Stimulated activated CD8-positive, alpha-beta memory T cell treated with anti-CD3 and anti-CD28 coated beads, Interleukin-7, amount 100 ng/mL, for 1 hour (primary cell): ENCODE data around the gene CLIC5.

ENCODE experiments used
- DNase-seq, 2 donors: peaks; one replicate each; pipeline ENCODE4 v3.0.0-alpha.2; 2020; ENCODE audit warnings: low read depth in 2 of 2

CLIC5 gene

GRCh38 chr6:46035242-46035641, 19.6 kb upstream of the CLIC5 start:
- no peak for DNase-seq

DNA sequence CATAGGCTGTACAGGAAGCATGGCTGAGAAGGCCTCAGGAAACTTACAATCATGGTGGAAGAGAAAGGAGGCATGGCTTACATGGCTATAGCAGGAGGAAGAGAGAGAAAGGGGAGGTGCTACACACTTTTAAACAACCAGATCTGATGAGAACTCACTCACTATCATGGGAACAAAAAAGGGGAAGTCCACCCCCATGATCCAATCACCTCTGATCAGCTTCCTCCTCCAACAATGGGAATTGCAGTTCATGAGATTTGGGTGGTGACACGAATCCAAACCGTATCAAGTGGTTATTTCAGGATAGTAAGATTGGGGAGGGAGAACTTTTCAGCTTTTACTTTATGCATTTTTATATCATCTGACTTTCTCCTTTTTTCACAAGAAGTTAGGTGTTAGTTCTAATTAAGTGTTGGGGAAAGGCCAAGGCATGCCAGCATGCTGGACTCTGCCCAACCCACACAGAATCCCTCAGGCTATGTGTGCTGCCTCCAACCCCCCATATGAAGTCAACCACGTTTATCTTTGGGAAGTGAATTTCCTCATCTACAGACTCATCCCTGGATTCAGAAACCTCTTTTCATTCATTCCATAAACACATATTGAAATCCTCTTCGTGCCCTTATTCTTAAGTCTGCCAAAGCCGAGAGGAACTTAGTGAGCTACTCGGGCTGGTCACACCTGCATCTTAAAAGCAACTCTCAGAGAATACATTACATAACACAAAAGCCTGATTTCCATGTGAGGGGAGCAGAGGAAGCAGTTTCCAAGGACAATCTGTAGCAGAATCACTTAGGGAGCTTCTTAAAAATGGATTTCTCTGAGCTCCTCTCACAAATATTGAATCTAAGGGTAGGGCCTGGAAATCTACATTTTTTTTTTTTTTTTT, 16.7 kb upstream of the CLIC5 start:
- DNase-seq: no peak

DNA sequence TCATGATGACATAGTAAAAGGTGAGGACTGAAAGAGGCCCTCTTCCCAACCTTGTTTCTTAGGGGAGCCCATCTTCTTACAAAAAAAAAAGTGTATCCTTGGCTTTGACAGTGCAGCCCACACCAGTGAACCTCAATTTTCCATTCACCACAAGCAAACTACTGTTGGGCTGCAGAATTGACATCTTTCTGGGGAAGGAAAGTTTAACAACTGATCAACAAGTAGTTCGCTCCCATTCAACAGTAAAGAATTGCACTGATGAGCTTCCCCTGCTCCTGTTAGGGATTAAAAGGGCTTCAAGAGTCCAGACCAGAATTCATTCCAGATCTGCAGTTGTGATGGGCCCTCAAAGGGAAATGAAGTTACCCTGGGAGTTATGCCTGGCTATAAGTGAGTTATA, 13.9 kb upstream of the CLIC5 start:
- DNase-seq: no peak

DNA sequence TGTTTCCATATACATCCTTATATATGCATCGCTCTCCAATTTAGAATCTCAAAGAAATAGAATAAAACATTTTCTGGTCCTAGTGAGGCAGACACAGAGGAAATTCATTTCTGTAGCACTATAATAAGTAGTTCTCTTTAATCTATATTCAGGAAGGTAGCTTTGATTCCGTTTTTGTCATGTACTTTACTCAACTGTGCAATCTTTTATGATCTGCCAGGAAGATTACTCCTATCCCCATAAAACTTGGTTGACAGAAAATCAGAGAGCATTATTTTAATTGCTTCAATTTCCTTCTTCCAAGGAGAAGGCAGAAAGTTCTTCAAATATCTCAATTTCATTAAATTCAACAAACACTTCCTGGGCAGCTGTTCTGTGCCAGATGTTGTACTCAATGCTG, 10.6 kb upstream of the CLIC5 start:
- no peak for DNase-seq

DNA sequence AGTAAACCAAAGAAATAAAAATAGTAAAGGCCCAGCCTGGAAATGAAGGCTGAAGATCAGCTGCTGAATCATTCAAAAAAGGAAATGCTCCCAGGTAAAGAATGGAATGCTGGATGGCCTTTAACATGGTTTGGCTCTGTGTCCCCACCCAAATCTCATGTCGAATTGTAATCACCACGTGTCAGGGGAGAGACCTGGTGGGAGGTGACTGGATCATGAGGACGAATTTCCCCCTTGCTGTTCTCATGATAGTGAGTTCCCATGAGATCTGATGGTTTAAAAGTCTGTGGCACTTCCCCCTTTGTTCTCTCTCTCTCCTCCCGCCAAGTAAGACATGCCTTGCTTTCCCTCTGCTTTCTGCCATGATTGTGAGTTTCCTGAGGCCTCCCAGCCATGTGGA, 9.9 kb upstream of the CLIC5 start:
- no peak for DNase-seq

GRCh38 chr6:46024124-46024769, 8.6 kb upstream of the CLIC5 start:
- no peak for DNase-seq

- no peak for DNase-seq
These were observed 7.7 kb upstream of the CLIC5 start for GRCh38 chr6:46023216-46023915.

- no peak for DNase-seq
These were observed 6.7 kb upstream of the CLIC5 start for GRCh38 chr6:46022106-46022948.

- DNase-seq: no peak
These were observed 2.1 kb upstream of the CLIC5 start for GRCh38 chr6:46017726-46018125.

DNA sequence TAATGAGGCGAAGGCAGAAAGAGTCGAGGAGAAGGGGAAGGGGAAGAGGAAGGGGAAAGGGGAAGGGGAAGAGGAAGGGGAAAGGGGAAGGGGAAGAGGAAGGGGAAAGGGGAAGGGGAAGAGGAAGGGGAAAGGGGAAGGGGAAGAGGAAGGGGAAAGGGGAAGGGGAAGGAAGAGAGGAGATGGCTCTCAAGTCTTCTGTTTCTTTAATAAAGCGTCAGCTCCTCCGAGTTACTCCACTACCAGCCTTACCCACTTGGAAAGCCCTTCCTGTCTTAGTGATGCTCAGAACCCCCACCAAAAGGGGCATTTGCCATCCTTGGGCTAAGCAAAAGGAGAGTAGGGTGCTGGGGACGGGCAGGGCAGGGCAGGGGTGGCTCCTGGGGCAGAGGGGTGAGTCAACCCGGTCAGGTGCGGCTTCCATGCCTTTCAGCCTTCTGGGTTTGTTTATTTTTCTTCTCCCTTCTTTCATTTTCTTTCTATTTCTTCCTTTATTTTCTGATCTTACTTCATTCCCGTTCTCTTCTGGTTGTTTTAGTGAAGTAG, 476 bp upstream of the CLIC5 start:
- DNase-seq: no peak

- DNase-seq: no peak
These were observed 1.0 kb downstream of the CLIC5 start for GRCh38 chr6:46014511-46015118.

- DNase-seq: no peak
These were observed 1.6 kb downstream of the CLIC5 start for GRCh38 chr6:46014046-46014445.

DNA sequence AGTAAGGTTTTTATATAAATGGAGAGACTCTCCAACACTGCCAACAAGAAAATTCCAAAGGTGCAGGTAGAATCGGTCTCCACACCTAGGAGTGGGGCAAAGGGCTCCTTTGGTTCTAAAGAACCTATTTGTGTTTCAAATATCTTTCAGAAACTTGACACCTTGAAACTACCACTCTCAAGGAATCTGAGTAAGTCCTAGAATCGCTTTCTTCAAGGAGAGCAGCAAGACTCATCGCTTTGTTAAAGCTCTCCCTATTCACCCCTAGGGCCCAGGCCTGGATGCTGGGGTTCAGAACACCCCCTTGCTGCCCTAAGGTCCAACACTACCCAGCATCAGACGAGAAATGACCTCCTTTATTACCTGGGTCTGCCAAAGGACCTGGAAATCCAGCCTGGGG, 2.0 kb downstream of the CLIC5 start:
- DNase-seq: no peak

GRCh38 chr6:46012834-46013233, 2.8 kb downstream of the CLIC5 start:
- no peak for DNase-seq

- DNase-seq: peak in 1 of 2 donors; percentile 19
These were observed 4.2 kb downstream of the CLIC5 start for GRCh38 chr6:46011188-46012085.

DNA sequence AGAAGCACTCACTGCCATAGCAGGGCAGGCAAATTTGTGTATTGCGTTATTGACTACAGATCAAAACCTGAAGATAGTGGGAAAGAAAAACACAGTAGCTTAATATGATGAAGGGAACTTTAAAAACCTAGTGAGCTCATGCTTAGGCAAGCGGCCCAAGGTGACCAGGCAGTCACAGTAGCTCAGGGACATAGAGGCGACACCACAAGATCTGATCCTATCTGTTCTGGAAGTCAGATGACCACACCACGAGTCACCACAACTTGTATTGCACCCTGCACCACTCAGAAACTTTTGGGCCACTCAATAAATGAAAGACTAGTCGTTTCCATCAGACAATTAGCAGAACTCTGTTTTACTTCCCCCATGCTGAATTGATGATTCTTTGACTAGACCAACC, 4.9 kb downstream of the CLIC5 start:
- DNase-seq: no peak

DNA sequence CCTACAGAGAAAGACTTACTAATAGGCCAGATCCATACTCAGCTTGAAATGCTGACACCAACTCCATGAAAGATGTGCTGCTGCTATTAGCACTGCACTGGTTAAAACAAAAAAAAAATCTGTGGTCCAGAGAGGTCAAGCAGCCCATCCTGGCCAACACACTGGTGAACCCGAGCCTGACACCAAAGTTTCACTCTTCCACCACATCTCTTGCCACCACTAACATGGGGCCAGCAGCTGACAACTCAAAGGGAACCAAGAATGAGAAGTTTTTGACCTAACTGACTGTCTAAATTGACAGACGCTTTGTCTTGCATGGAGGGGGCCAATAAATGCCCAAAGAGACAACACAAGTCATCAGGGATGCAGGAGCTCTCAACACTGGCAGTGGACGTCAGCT, 5.4 kb downstream of the CLIC5 start:
- DNase-seq: no peak

GRCh38 chr6:46002264-46002663, 13.4 kb downstream of the CLIC5 start:
- no peak for DNase-seq

GRCh38 chr6:46000905-46001304, 14.8 kb downstream of the CLIC5 start:
- no peak for DNase-seq

- DNase-seq: no peak
These were observed 17.1 kb downstream of the CLIC5 start for GRCh38 chr6:45998524-45998923.
